Measurements from ENCODE around the gene FDX2. TPM values are rescaled to one million over a fixed set of nuclear protein-coding genes. Genes with fewer than 3 reads are reported as not detected.

FDX2 gene
- total RNA-seq (2012; rRNA removed) (39.8 and 40.8 TPM in 2 replicates), polyA plus RNA-seq (2012; rRNA removed) (72.0 and 82.3 TPM in 2 replicates), Bru-seq, nascent RNA (percentile 65 among the genes with signal in this experiment), BruChase-seq, experiment 1, labeled RNA remaining after a 6-hour chase (percentile 73 among the genes with signal in this experiment), BruChase-seq, experiment 2, labeled RNA remaining after a 2-hour chase (percentile 57 among the genes with signal in this experiment)
- polyA plus RNA-seq (2012; cell fraction: cytosol; rRNA removed) = 124 and 216 TPM in 2 replicates
- 37.1 and 117 TPM in 2 replicates for polyA plus RNA-seq (2012; cell fraction: nucleus; rRNA removed; ENCODE audit: low replicate concordance)
- long read RNA-seq, transcript FDX2-202 (5 exons, 1,012 nt) = minor isoform, 7 of 30 reads
- long read RNA-seq, transcript FDX2-203 (4 exons, 635 nt) = major isoform, 12 of 30 reads
- long read RNA-seq, partial matches to known transcripts = 9 of 30 reads
- long read RNA-seq, other reads (novel, unspliced or antisense) = 2 of 30 reads

DNA sequence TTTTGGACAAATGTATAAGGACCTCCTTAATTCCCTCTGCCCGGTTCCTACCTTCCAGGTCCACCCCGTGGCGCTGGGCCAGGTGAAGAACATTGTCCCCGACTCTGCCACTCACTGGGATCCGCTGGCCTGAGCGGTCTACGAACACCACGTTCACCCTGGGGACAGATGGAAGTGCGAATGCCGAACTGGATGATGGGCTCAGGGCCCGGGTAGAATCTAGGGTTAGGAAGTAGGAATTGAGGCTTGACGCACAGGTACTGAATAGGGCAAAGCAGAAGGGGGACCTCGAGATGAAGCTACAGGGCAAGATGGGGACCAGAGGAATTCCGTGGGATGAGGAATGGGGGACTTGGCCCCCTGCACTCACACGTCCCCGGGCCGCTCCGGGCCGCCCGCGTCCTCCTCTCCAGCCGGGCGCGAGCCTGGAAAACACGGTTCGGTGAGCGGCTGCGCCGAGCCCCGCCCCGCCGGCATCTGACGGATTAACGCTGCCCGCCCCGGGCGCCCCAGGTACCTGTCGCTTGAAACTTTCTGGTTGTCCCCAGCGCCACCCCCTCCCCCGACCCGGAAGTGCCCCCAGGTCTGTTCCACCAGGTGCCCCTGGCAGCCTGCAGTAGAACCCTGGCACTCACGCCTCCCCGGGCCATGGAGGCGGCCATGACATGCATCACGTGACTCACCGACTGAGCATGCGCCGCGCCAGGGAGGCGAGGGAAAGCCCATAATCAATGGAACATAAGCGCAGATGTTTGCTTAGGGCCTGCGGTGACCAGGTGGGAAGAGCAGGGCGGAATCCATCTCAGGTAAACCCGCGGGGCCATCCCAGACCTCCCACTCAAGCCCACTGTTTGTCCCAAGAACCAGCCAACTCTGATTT, at the start of gene FDX2:
FDX2 (minus strand) TSS at position 681 of the 880 bp plus-strand sequence; CDS start at position 662, 19 bp downstream.
- H3K79me1 ChIP-seq (ENCODE audit: low read depth in 1 of 2, low read length in 2 of 2) = peaks cover 14 to 19% of the 10 kb centered on the region in 2 experiments
- peak within 1 kb of the TSS; percentile 58 for H3K4me3 ChIP-seq (ENCODE audit: insufficient read depth, low read depth, low read length)
- H2AK9ac ChIP-seq (replicated peaks; ENCODE audit: low read depth, low read length, poor library complexity) = peak within 1 kb of the TSS; percentile 96
- intact Hi-C loops (cut with micrococcal nuclease) = loop anchor here (1.0 kb wide), 2 partner anchors 18 to 46 kb away; partner anchors contain the start of gene RAVER1
- H3K9me3 ChIP-seq (ENCODE audit: control insufficient read depth, insufficient read depth, low read length) = no peaks in the 10 kb centered on the region
- DNase-seq = peak; percentile 67
- WGBS, 2 experiments (ENCODE audit: extremely low coverage in 2 of 2, insufficient read length in 1 of 2) = 2% methylated on average over 14 of the region's 55 CpGs; no CpG with 5 or more reads in 1 of the 2 experiments
- ATAC-seq (ENCODE audit: low read depth) = peak; percentile 93
- H4K91ac ChIP-seq (ENCODE audit: insufficient read depth, low read depth, low read length) = peak within 1 kb of the TSS; percentile 84
- peak within 1 kb of the TSS; percentile 89 for H3K23ac ChIP-seq (ENCODE audit: low read depth, low read length)
- peak within 1 kb of the TSS; percentile 9; the same call in 1 of the 2 replicates for H2BK120ac ChIP-seq (ENCODE audit: low read depth, low read length)
- H3K27ac ChIP-seq (ENCODE audit: insufficient read depth, low read length) = peak within 1 kb of the TSS; percentile 45
- peak within 1 kb of the TSS; percentile 94 for H2AK5ac ChIP-seq (ENCODE audit: low read depth, low read length)
- H3K56ac ChIP-seq (ENCODE audit: extremely low read depth, insufficient read depth, low read length) = peak within 1 kb of the TSS; percentile 67
- dilution Hi-C loops (cut with HindIII; ENCODE audit: low sequenced_read_pairs, unreplicated experiment) = no loop called here
- no peaks in the 10 kb centered on the region for H3K4me1 ChIP-seq (ENCODE audit: control insufficient read depth, insufficient read depth, low read length)
- peak within 1 kb of the TSS; percentile 93 for H2AFZ ChIP-seq (replicated peaks; ENCODE audit: low read length, poor library complexity)
- peak within 1 kb of the TSS; percentile 99 for H3K4me2 ChIP-seq (ENCODE audit: low read depth, low read length)
- H2BK20ac ChIP-seq (ENCODE audit: low read depth, low read length) = no peak within 1 kb of the TSS
- TF ChIP-seq MXI1 (IDR thresholded peaks at IDR 0.05; ENCODE audit: borderline replicate concordance, low read depth, low read length) = peak; percentile 100
- TF ChIP-seq, protein P1, sequence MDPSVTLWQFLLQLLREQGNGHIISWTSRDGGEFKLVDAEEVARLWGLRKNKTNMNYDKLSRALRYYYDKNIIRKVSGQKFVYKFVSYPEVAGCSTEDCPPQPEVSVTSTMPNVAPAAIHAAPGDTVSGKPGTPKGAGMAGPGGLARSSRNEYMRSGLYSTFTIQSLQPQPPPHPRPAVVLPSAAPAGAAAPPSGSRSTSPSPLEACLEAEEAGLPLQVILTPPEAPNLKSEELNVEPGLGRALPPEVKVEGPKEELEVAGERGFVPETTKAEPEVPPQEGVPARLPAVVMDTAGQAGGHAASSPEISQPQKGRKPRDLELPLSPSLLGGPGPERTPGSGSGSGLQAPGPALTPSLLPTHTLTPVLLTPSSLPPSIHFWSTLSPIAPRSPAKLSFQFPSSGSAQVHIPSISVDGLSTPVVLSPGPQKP (IDR thresholded peaks at IDR 0.05; ENCODE audit: borderline replicate concordance, low read depth, low read length) = no peak
- peak; percentile 61; the same call in 1 of the 2 replicates for TF ChIP-seq BHLHE40 (IDR thresholded peaks at IDR 0.05; ENCODE audit: low read depth, low read length)
- no peak for TF ChIP-seq MAFK (IDR thresholded peaks at IDR 0.05; ENCODE audit: low read depth, low read length)
- TF ChIP-seq, protein P2, sequence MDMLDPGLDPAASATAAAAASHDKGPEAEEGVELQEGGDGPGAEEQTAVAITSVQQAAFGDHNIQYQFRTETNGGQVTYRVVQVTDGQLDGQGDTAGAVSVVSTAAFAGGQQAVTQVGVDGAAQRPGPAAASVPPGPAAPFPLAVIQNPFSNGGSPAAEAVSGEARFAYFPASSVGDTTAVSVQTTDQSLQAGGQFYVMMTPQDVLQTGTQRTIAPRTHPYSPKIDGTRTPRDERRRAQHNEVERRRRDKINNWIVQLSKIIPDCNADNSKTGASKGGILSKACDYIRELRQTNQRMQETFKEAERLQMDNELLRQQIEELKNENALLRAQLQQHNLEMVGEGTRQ (IDR thresholded peaks at IDR 0.05; ENCODE audit: low read depth, low read length) = peak; percentile 98
- peak within 1 kb of the TSS; percentile 84 for H3K9ac ChIP-seq (ENCODE audit: low read depth, low read length)
- peak within 1 kb of the TSS; percentile 30 for H2BK5ac ChIP-seq (ENCODE audit: low read depth, low read length, poor library complexity, severe bottlenecking)
- peak within 1 kb of the TSS; percentile 10; the same call in 1 of the 2 replicates for H3K18ac ChIP-seq (ENCODE audit: low read depth, low read length)
- H3K36me3 ChIP-seq (ENCODE audit: control insufficient read depth, insufficient read depth, low read length) = peaks cover 29% of the 10 kb centered on the region
- H4K8ac ChIP-seq (ENCODE audit: low read depth in 2 of 2, low read length in 2 of 2) = peak within 1 kb of the TSS; percentile 85 to 95
- H3K4ac ChIP-seq (ENCODE audit: low read depth, low read length) = peak within 1 kb of the TSS; percentile 86
- in situ Hi-C loops (cut with MboI; ENCODE audit: low sequenced_read_pairs) = no loop called here
- H3K27me3 ChIP-seq (ENCODE audit: control insufficient read depth, insufficient read depth, low read length) = no peaks in the 10 kb centered on the region
- H3K14ac ChIP-seq (replicated peaks; ENCODE audit: low read depth, low read length) = peak within 1 kb of the TSS; percentile 89
- ChIA-PET CTCF (no interaction called here), POLR2A (ENCODE audit: unreplicated experiment) (no interaction called here)
- H3K9me1 ChIP-seq (ENCODE audit: insufficient read depth, low read length) = peaks cover 12% of the 10 kb centered on the region; the same call in 1 of the 2 replicates
- BruUV-seq (replicated peaks) = no TSS peak
- H4K20me1 ChIP-seq (ENCODE audit: insufficient read depth, low read length) = no peaks in the 10 kb centered on the region
- H4K5ac ChIP-seq (ENCODE audit: low read depth, low read length) = peak within 1 kb of the TSS; percentile 84
- H2BK15ac ChIP-seq (ENCODE audit: low read depth, low read length) = peak within 1 kb of the TSS; percentile 59; the same call in 1 of the 3 replicates
